ENCODE measurements around the gene TMEM100.
A peak's percentile ranks its signal among the peaks of the same experiment; 100 is the strongest.

Gene TMEM100

DNA sequence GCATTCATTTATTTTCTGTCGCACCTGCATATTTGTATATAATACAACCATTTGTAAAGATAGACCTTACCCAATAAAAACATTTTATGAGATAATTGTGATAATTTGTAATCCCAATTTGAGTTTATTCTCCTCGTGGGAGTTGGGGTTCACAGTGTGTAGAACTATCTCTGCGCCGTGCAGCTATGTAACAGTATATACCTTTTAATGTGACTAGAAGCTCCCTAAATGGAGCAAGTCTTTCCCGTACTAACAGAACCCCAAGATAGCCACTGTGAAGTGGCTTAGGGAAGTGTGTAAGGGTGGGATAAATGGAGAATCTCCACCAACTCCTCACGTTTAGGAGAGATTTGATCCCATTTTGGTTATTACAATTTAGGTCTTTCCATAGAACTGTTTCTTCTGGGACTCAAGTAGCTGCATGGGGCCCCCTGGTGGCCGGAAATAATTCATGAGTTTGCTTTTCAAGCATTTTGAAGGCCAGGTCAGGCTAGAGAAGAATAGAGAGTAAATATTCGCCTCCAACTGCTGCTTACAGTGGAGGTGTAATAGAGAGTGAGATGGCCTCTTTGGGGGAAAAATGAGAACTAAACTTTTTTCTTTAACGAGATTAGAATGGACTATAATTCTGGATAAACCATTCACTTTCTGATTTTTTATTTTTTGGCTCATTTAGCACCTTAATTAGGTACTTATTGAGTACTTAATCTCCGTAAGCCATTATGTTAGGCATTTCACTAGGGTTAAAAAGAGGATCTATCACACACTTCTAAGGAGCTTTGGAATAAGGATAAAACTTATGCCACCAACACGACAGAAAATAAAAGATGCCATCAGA lies 4.5 kb downstream of the TMEM100 start:
- peak; percentile 61 for DNase-seq (ENCODE audit: low read depth)

DNA sequence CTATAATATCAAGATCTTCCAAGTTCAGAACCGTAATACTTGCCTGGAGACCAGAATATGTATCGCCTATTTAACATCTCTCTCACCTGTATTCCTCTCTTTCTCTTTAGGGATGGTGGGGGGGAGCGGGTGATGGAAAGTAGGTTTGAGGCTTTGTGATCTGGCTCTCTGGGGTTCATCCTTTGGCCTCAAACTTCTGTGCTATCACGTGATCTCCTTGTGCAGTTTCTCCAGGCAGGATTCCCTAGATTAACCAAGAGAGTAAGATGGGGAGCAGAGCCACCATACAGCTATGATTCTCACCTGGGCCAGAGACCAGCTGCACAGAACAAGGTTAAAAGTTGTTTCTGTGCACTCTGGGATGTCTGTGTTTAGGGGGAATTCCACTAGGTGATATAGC lies 5.2 kb downstream of the TMEM100 start:
- no peak for DNase-seq (ENCODE audit: low read depth)

DNA sequence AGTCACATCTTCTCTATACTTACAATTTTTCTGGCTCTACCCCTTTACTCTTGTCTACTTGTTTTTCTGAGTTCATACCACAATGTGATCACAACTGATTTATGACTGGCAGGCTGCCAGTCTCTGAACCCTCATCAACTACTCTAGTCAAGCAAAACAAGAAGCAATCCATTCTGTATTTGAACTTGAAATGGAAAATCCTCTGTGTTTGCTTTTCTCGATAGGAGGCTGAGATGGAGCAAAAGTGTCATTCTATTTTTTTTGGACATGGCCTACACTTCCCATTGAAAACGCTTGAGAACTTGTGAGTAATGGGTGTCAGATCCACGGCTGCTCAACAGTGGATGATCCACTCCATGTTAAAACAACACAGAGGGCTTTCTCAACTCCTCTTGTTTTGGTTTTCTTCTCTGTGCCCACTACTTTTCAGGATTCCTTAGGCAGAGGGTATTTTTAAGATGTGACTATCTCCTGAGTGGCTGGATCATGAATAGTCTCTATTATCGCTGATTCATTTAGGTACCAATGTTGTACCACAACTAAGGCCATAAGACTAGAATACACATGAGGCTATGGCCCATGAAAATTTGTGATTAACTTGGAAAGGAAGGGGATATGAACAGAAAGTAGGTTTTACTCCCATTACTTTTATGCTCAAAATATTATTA lies 11.7 kb downstream of the TMEM100 start:
- DNase-seq (ENCODE audit: low read depth), result no peak

DNA sequence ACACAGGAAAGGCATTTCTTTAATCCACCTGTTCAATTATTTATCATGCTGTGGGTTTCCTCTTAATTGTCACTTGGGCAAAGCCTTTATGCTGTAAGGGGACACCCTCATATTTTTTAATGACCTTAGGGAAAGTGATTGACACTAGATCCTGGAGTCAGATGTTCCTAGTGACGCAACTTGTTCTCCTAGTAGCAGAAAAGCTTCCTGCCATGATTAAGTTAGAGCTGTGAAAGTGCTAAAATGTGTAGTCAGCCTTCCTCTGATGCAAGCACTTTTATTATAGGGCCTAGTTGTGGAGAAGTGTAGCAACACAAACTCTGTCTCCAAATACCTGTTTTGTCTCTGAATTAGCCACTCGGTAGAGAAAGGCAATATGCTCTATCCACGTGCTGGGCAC lies 12.3 kb downstream of the TMEM100 start:
- peak; percentile 77 for DNase-seq (ENCODE audit: low read depth)

DNA sequence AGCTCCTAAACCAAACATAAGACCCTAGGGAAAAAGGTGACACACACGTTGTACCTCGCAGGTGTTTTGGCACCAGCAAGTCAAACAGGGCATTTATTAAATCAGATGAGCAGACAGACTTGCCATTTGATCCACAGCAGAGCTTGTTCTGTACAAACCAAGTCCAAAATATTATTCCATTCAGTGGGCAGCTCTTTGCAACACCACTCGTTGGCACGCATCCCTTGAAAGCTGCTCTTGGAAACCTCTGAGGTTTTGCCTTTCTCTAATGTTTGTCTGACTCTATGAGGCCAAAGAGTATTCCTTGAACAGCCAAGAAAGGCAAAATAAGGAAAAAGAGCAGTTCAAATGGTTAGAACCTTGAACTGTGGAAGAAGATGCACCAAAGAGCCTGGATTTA lies 12.7 kb downstream of the TMEM100 start:
- DNase-seq (ENCODE audit: low read depth), result no peak

DNA sequence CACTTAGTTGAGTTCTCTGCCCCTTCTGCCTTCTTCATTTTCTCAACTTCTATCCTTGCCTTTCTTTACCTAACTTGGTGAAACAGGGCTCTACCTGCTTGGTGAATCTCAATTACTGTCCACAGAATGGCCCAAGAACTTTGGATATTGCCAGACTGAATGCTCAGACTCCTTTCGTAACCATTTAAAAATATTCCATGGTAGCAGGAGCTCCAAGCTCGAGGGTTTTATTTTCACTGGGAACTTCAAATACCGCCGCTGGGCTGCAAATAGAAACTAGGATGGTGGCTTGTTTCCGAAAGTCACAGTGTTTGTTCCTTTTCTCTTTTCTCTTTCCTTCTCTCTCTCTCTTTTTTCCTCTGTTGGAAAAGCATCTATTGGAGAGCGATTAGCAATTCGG lies 13.2 kb downstream of the TMEM100 start:
- DNase-seq (ENCODE audit: low read depth), result no peak

DNA sequence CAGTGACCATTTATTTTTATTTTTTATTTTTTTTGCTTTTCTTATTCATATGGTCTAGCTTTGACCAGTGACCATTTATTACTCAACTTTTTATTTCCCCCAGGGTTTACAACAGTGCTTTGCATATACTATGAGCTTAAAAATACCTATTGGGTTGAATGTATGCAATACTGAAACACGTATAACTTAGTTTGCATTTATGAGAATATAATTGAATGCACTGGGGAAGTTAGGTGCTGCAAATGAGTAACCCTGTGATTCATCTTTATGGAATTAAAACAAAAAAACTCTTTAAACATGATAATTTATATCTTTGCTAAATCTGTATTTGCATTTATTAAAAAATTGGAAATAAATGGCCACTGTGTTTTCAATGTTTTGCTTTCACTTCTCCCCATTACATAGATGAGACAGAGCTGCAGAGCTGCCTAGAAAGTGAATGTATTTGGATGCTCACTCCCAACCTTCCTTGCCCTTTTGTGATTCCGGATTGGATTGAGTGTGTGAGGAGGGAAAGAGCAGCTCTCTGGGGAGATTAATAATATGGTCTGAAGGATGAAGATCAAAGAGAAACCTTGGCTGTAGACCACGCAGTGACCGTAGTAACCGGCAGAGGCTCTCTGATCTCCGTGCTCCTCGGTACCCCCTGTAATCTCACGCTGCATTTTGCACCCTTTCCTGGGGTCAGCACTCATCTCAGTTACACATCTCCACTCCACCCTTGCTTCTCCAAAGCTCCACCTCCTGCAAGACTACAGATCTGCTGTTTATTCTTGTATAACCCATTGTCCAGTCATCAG lies 14.3 kb downstream of the TMEM100 start:
- no peak for DNase-seq (ENCODE audit: low read depth)

DNA sequence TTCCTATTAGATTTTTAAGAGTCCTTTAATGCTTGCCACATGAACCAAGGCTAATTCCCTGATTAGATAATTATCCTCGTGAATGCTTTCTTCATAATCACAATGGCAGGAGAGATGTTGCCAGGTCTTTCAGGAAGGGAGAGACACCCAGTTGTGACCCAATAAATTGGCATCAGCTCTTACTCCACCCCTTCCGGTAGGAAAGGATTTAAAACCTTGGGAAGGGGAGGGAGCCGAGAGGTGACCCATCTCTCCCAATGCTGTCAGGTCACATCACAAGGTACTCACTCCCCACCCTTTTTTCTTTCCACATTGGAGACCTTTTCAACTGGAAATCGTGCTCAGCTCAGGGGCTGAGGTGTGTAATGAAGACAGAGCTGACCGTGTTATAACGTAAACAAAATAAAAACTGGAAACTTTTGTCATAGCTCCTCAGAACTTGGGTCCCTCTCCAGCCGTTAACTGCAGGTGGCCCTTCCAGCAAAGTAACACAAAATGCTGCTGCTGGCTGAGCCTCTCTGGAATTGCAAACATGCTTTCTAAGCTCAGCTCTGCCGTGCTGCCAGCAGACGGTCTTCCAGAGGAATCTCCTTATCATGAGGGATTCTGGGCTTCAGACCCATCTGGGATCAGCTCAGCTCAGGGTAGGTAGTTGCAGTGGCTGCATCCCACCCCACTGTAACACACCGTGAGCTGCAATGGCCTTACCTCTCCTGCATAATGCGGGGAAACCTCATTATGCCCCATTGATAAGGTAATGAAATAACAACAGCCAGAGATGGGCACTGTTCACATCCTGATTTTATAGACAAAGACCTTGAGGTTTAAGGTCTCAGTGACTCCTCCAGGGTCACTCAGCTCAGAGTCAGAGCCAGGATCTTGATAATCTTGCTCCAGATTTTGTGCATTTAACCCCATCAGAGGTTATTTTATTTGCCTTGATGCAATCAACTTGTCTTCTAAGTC lies 15.6 kb downstream of the TMEM100 start:
- DNase-seq (ENCODE audit: low read depth), result no peak

DNA sequence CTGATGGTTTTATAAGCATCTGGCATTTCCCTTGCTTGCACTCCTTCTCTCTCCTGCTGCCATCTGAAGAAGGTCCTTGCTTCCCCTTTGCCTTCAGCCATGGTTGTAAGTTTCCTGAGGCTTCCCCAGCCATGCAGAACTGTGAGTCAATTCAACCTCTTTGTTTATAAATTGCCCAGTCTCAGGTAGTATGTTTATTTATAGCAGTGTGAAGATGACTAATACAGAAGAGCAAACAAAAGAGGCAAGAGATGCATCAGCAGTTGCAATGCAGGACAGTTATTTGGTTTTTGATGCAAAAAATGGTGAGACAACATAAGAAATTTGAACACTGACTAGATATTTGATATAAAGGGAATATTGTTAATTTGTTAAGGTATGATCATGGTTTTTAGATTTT lies 16.8 kb downstream of the TMEM100 start:
- no peak for DNase-seq (ENCODE audit: low read depth)

DNA sequence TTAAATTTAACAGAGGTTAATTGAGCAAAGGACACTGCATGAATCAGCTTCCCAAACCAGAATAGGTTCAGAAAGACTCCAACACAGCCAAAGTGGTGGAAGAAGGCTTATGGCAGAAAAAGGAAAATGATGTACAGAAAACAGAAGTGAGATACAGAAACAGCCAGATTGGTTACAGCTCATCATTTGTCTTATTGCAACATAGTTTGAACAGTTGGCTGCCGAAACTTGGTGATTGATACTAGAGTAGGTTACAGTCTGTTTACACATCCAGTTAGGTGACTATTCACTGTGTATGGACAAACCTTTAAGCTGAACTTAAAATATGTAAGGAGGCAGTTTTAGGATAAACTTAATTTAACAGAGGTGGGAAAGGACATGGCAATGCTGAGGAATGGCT lies 18.3 kb downstream of the TMEM100 start:
- peak; percentile 24 for DNase-seq (ENCODE audit: low read depth)

DNA sequence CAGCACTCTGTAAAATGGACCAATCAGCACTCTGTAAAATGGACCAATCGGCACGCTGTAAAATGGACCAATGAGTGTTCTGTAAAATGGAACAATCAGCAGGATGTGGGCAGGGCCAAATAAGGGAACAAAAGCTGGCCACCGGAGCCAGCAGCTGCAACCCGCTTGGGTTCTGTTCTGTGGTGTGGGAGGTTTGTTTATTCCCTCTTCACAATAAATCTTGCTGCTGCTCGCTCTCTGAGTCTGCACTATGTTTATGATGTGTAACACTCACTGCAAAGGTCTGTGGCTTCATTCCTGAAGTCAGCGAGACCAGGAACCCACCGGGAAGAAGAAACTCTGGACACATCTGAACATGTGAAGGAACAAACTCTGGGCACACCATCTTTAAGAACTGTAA lies 20.5 kb downstream of the TMEM100 start:
- DNase-seq (ENCODE audit: low read depth), result peak; percentile 41

DNA sequence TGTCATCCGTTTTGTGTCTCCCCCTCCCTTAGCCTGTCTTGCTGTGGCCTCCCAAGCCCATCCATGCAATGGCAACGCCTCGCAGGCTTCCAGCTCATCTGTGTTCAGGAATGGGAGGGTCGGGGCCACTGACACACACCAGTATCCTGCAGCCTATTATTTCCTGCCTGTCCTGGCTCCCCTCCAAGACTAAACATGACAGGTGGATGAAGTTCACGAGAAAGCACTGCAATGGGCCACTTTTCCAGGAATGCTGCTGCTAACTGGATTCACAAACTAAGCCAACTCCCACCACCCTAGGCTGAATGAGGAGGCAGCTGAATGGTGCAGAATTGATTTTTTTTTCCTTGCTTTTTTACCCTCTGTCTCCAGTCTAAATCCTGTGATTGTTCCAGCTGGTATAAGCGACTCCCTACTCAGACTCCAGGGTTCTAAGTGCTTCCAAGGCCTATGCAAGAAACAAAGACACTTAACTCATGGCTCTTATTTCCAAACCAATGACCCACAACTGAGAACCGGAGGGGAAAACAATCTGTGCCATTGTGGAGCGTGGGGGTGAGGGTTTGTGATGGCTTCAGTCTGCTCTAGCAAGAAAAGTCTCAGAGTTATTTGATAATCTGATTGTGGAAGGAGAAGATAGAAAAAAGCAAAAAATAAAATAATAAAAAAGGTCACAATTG lies 23.3 kb downstream of the TMEM100 start:
- DNase-seq (ENCODE audit: low read depth), result no peak

DNA sequence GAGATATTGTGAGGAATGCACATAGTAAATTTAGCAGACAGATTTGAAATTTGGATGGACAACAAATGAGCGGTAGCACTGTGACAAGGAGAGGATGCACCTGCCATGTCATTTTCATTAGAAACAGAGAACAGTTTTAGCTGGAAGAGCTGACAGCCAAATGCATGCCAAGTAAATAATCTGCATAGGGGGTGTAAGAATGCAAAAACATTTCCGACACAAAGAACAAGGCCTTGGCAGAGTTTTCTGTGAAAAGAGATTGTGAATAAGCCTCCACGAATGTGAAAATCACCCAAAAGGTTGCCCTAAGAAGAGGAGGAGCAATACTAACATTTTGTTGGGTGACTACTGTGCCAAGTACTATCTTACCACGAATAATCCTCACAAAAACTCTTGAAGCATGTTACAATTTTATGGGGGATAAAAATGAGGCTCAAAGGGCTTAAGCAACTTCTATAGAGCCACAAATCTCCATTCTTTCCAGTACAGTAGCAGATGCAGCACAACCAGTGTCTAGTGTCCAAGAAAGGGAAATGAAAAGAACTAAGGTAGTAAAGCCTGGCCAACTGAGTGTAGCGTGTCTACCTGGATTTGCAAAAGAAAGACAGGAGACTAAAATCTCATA lies 28.3 kb downstream of the TMEM100 start:
- no peak for DNase-seq (ENCODE audit: low read depth)

DNA sequence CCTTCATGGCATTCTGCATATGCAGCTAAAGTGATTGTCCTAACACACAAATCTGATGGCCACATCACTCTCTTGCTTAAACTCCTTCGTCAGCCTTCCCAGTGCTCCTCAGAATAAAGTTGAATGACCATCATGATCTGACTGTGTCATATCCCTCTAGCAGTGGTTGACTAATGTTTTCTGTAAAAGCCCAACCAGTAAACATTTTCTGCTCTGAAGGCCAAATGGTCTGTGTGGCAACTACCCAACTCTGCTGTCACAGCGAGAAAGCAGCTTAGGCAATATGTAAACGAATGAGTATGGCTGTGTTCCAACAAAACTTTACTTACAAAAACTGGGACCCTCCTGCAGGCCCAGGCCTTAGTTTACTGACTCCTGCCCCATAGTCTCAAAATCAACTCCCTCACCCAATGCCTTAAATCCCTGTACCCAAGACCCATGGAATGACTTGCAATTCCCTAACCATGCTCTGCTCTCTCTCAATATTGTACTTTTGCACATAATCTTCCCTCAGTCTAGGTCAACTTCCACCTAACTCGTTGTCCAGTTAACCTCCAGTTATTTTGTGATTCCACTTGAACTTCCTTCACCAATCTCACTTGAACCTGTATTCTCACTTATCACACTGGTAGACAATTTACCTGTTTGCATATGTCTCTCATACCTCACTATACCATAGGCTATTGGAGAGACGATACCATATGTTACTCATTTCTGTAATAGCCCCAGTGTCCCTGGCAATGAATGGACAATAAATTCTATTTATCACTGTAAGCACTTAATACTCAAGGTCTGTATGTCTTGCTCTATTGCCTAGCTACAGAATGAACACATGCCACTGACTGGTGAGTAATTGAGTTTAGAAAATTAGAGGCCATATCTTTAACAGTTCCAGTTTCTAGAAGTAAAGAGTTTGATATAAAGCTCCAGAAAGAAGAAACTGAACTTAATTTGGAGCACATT lies 29.1 kb downstream of the TMEM100 start:
- peak; percentile 55 for DNase-seq (ENCODE audit: low read depth)

DNA sequence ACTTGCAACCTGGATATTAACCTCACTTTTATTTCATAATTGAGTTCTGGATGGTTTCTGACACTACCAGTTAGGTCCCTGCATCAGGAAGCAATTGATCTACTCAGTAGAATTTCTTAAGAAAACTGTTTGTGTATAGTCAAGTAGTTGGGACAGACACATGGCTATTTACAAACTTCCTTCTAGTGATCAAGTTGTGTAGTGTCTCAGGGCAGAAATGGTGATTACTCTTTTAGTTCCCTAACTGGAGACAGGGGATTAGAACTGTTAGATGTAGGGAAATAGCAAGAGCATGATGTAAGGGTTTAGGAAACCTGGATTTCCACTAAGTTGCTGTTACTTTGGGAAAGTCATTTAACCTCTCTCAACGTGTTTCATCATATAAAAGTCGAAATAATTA lies 30.4 kb downstream of the TMEM100 start:
- no peak for DNase-seq (ENCODE audit: low read depth)

DNA sequence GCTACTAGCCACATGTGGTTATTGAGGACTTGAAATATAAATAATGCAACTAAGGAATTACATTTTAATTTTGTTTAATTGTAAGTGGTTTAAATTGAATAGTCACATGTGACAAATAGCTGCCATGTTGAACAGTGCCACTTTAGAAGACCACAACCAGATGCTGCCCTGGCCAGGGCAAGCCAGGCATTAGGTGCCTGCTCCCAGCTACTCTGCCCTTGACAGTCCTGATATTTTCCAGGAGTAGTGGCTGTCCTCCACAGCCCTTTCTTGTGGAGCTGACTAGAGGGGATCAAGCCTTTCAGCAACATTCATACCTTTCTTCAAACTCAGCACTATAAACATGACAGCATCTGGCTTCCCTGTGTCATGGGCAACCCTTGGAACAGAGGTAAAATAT lies 31.0 kb downstream of the TMEM100 start:
- no peak for DNase-seq (ENCODE audit: low read depth)

DNA sequence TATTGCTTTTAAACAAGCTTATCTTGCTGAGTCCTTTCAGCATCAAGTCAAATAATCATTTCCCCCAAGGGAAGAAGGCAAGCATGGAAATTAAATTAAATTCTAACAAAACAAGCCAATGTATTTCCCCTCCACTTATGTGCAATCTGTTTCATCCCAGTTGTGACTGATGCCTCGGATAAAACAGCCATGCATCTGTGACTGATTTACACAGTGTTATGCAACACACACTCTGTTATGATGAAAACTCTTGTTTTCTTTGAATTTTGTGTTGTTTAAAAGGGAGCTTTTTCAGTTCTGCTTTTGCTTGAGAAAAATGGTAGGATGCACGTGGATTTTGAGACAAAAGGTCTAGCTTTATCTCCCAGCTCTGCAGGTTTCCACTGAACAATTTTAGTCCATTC lies 32.6 kb downstream of the TMEM100 start:
- peak; percentile 45 for DNase-seq (ENCODE audit: low read depth)

DNA sequence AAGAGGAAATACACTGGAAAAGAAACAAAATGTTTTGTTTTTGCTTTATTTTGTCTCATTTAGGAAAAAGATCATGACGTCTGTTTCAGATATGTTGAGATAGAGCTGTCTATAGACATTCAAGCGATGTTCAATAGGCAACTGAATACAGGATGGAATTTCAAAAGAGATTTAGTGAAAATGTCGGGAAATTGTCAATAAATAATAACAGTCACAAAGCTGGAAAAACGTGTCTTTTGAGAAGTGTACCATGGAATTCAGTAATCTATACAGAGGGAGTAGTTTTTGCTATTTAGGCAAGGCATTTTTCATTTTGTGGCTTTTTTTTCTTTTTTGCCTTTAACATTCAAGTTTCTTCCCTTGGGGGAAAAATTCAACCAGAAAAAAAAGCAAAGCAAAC lies 33.0 kb downstream of the TMEM100 start:
- no peak for DNase-seq (ENCODE audit: low read depth)

DNA sequence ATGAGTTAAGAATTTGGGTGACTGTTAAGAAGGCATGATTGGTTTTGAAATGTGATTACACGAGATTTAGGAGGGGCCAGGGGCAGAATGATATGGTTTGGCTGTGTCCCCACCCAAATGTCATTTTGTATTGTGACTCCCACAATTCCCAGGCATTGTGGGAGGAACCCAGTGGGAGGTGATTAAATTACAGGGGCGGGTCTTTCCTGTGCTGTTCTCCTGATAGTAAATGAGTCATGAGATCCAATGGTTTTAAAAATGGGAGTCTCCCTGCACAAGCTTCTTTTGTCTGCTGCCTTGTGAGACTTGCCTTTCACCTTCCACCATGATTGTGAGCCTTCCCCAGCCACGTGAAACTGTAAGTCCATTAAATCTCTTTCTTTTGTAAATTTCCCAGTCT lies 34.6 kb downstream of the TMEM100 start:
- DNase-seq (ENCODE audit: low read depth), result no peak
